Measurements from ENCODE around the gene B3GLCT.
"Not testable (repeated sequence)": the region's sequence is repeated elsewhere in the genome, so short reads cannot be mapped to it uniquely, and the experiment has no call there.

Gene B3GLCT

DNA sequence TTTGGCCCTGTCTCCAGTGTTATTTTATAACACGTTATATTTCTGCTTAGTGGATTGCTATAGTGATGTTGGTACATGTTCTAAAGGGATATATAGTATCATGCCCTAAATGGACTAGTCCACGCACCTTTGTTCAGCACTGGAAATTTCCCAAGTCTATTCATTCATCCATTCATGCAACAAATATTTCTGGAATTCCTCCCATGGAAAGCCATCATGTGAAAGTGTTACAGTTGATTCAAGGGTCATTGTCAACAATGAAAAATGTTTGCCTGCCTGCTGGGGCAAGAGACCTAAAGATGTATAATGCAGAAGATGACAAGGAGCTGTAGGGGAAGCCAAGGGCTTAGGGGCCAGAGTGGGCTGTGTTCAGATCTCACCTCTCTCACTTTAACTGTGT is 27.2 kb upstream of the B3GLCT start:
- FAIRE-seq: peak; percentile 74
- no peak for TF ChIP-seq POLR2A (IDR thresholded peaks at IDR 0.05; ENCODE audit: low read depth, low read length)
- DNase-seq (ENCODE audit: insufficient read length, low spot score): no peak

- no peak for DNase-seq (ENCODE audit: insufficient read length, low spot score)
- TF ChIP-seq POLR2A (IDR thresholded peaks at IDR 0.05; ENCODE audit: low read depth, low read length): no peak
- no peak for FAIRE-seq
Observed at GRCh38 chr13:31174018-31174417, 25.8 kb upstream of the B3GLCT start.

- no peak for TF ChIP-seq POLR2A (IDR thresholded peaks at IDR 0.05; ENCODE audit: low read depth, low read length)
- no peak for DNase-seq (ENCODE audit: insufficient read length, low spot score)
- FAIRE-seq: no peak
Observed at GRCh38 chr13:31175847-31176532, 23.8 kb upstream of the B3GLCT start.

DNA sequence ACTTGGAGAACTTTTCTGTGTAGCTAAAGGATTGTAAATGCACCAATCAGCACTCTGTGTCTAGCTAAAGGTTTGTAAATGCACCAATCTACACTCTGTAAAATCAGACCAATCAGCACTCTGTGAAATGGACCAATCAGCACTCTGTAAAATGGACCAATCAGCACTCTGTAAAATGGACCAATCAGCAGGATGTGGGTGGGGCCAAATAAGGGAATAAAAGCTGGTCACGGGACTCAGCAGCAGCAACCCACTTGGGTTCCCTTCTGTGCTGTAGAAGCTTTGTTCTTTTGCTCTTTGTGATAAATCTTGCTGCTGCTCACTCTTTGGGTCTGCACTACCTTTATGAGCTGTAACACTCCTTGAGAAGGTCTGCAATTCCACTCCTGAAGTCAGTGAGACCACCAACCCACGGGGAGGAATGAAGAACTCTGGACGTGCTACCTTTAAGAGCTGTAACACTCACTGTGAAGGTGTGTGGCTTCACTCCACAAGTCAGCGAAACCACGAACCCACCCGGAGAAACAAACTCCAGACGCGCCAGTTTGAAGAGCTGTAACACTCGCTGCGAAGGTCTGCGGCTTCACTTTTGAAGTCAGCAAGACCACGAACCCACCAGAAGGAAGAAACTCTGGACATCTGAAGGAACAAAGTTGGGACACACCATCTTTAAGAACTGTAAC is 21.8 kb upstream of the B3GLCT start:
- FAIRE-seq: not testable (repeated sequence)

DNA sequence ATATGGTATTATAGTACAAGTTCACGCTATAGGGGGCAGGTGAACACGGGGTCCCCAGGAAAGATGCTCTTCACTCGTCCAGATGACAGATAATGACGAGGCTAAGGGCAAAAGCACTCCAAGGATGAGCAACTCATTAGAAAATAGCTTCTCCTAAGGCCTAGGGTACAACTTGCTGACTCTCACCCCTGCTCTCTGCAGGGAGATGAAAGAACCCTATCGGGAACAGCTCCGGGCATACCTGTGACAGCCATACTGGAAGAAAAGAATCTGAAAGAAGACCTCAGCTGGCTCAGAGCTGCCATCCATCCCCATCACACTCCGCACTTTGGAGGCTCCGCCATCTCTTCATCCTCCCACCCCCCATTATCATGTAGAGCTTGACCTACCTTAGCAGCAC is 20.5 kb upstream of the B3GLCT start:
- TF ChIP-seq POLR2A (IDR thresholded peaks at IDR 0.05; ENCODE audit: low read depth, low read length): no peak
- FAIRE-seq: no peak
- DNase-seq (ENCODE audit: insufficient read length, low spot score): no peak

More for the DNA sequence above, 21.8 kb upstream of the B3GLCT start:
- DNase-seq (ENCODE audit: insufficient read length, low spot score): not testable (repeated sequence)

DNA sequence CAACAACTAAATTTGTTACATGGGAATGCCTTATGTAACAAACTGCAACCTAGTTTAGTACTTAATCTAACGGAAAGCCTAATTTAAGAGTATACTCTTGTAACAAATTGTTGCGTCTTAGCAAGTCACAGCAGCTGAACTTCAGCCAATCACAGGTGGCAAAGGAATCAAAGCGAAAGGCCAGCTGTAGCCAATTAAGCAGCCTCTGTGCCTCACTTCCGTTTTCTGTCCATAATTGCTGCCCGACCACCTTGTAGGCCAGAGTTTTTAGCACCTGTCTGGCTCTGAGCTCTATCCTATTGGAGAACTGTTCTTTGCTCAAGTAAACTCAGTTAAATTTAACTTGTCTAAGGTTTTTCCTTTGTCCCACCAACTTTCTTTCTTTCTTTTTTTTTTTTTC is 20.0 kb upstream of the B3GLCT start:
- no peak for TF ChIP-seq POLR2A (IDR thresholded peaks at IDR 0.05; ENCODE audit: low read depth, low read length)

GRCh38 chr13:31182987-31183386 is 16.8 kb upstream of the B3GLCT start:
- DNase-seq (ENCODE audit: insufficient read length, low spot score) (no peak), FAIRE-seq (no peak)
- TF ChIP-seq POLR2A (IDR thresholded peaks at IDR 0.05; ENCODE audit: low read depth, low read length): no peak

More for the DNA sequence above, 20.0 kb upstream of the B3GLCT start:
- no peak for DNase-seq (ENCODE audit: insufficient read length, low spot score)
- no peak for FAIRE-seq

- FAIRE-seq: no peak
Observed at GRCh38 chr13:31184451-31184850, 15.3 kb upstream of the B3GLCT start.

GRCh38 chr13:31184981-31185645 is 14.7 kb upstream of the B3GLCT start:
- DNase-seq (ENCODE audit: insufficient read length, low spot score) (no peak), FAIRE-seq (no peak)
- TF ChIP-seq POLR2A (IDR thresholded peaks at IDR 0.05; ENCODE audit: low read depth, low read length): no peak

More at GRCh38 chr13:31184451-31184850, 15.3 kb upstream of the B3GLCT start:
- no peak for TF ChIP-seq POLR2A (IDR thresholded peaks at IDR 0.05; ENCODE audit: low read depth, low read length)
- no peak for DNase-seq (ENCODE audit: insufficient read length, low spot score)

GRCh38 chr13:31191748-31192147 is 8.0 kb upstream of the B3GLCT start:
- no peak for DNase-seq (ENCODE audit: insufficient read length, low spot score)
- FAIRE-seq: no peak
- TF ChIP-seq POLR2A (IDR thresholded peaks at IDR 0.05; ENCODE audit: low read depth, low read length): no peak

DNA sequence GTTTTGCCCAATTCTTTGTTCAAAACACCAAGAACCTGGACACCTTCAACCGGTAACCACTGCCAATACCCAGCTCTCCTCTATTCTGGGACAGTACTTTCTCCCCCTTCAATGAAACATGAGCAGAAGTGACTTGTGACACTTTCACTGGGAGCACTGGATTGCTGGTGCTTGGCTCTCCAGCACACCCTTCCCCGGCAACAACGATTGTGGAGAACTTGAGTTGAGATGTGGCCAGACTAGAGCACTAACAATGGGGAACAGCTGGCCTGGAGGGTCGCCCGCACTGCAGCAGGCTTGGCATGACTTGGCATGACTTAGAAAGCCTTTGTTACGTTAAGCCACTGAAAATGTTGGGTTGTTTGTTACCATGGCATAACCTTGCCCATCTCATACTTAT is 7.5 kb upstream of the B3GLCT start:
- DNase-seq (ENCODE audit: insufficient read length, low spot score) (no peak), FAIRE-seq (no peak)
- no peak for TF ChIP-seq POLR2A (IDR thresholded peaks at IDR 0.05; ENCODE audit: low read depth, low read length)

- no peak for FAIRE-seq
- no peak for DNase-seq (ENCODE audit: insufficient read length, low spot score)
- TF ChIP-seq POLR2A (IDR thresholded peaks at IDR 0.05; ENCODE audit: low read depth, low read length): no peak
Observed at GRCh38 chr13:31195616-31196015, 4.2 kb upstream of the B3GLCT start.

- no peak for DNase-seq (ENCODE audit: insufficient read length, low spot score)
- FAIRE-seq: no peak
- TF ChIP-seq POLR2A (IDR thresholded peaks at IDR 0.05; ENCODE audit: low read depth, low read length): no peak
Observed at GRCh38 chr13:31196992-31197391, 2.8 kb upstream of the B3GLCT start.

DNA sequence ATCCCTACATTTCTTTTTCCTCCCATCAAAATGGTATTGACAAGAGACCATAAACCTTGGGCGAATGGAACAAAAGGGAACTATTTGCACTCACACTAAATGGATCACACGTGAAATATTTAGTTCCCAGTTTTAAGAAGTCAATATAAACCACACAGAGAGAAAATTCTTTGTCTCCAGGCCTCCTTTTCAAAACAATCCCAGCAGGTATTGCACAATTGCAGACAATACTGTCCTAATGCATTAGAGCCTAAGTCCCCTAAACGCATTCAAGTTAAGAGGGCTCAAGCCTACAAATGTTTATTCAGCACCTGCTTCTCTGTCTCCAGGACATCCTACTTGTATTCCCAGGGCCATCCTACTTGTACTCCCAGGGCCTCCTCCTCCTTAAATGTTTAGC is 1.3 kb upstream of the B3GLCT start:
- DNase-seq (ENCODE audit: insufficient read length, low spot score) (no peak), FAIRE-seq (no peak)
- TF ChIP-seq POLR2A (IDR thresholded peaks at IDR 0.05; ENCODE audit: low read depth, low read length): no peak

- no peak for TF ChIP-seq POLR2A (IDR thresholded peaks at IDR 0.05; ENCODE audit: low read depth, low read length)
- FAIRE-seq: no peak
Observed at GRCh38 chr13:31199527-31199848, 287 bp upstream of the B3GLCT start.

More at GRCh38 chr13:31199527-31199848, 287 bp upstream of the B3GLCT start:
- DNase-seq (ENCODE audit: insufficient read length, low spot score): no peak
